Measurements from ENCODE around the gene TRAF2.

DNA sequence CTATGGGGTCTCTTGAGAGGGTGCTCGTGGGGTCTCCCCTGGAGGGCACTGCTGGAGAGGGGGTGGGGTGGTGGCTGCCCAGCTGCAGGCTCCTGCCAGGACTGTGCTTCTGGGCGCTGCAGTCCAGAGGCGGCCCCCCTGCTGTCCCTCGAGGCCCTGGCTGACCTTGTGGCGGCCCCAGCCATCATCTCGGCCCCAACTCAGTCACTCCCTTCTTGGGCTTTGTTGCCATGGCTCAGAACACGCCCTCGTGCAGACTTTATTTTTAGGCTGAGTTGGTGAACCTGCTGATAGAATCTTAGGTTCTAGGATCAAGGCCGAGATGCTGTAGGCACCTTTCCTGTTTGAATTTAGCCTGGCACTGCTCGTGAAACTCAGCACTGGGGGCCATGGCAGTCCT, 35.4 kb downstream of the TRAF2 start:
- no peak for TF ChIP-seq POLR2AphosphoS5 (IDR thresholded peaks at IDR 0.05; ENCODE audit: low read depth, low read length)
- TF ChIP-seq POLR2A (IDR thresholded peaks at IDR 0.05; ENCODE audit: low read depth, low read length): no peak
- no peak for TF ChIP-seq TAF1 (IDR thresholded peaks at IDR 0.05; ENCODE audit: borderline replicate concordance, low read depth, low read length)

Measured in GM12892 (cell line).